Astrocyte of the hippocampus (primary cell): ENCODE measurements around the gene KIF6.
"Not testable (repeated sequence)": the region's sequence is repeated elsewhere in the genome, so short reads cannot be mapped to it uniquely, and the experiment has no call there.

Experiments
- DNase-seq: peaks from one replicate; pipeline ENCODE4 v3.0.0; 2011; ENCODE audit warnings: low read depth, low spot score

The KIF6 gene

DNA sequence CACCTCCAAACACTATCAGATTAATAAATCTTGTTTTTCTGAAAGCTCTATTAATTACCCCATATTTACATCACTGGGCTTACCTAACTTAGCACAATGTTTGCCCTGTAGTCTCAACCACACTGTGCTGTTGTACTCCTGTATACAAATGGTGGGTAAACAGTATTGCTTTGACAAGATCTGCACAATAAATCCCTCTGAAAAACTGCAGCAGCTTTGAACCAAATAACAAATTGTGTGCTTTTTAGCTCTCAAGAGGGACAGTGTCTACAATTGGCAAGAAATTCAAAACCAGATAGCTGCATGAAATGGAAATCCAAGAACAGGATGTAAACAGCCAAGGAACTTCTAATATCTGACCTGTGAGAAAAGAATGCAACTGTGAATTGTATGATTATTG lies 10.4 kb downstream of the KIF6 start:
- no peak for DNase-seq

DNA sequence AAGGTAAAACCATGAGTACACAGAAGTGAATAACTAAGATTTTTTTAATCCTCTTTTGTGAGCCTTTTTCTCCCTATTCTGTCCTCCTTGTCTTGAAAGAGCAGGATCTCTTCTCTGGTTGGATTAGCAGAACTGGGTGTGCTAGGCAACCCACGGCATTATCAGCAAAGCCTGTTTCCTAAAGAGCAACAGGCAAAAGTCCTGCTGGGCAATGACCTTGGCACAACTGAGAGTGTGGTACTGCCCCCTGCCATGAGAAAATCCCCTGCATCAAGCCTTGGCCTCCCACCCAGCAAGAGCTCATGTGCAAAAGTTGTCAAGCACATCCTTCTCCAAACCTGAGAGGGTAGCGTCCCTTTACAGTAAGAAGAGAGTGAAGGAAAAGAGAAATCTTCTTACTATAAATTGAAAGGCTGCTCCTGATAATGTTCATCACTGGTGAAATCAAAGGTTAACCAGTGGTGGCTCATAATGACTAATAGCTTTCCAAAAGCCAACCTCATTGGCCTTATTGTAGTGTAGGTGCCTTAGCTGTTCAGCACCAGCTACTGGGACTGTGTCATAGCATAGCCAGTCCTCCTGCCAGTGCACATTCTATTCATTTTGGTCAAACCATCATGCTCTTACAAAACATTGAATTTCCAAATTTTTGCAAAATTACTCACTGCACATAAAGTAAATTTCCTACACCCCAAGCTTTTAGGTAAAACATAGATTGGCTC lies 17.1 kb downstream of the KIF6 start:
- peak; percentile 5 for DNase-seq

DNA sequence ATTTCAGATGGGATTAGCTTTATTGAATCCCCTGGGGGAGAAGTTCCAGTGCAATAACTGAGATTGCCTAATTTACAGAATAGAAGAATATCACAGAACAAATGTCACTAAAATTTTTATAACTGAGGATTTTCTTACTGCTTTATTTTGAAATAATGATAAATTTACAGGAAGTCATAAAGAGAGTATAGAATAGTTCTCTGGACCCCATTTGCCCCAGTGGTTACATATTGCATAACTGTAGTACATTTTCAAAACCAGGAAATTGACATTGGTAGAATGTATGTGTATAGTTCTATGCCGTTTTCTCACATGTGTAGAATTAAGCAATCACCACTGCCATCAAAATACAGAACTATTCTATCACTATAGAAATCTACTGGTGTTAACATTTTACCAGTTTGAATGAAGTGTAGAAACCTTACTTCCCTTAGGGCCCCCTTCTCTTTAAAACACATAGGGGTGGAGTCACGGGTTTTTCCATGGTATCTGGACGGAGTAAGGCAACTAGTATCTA lies 18.3 kb downstream of the KIF6 start:
- no peak for DNase-seq

DNA sequence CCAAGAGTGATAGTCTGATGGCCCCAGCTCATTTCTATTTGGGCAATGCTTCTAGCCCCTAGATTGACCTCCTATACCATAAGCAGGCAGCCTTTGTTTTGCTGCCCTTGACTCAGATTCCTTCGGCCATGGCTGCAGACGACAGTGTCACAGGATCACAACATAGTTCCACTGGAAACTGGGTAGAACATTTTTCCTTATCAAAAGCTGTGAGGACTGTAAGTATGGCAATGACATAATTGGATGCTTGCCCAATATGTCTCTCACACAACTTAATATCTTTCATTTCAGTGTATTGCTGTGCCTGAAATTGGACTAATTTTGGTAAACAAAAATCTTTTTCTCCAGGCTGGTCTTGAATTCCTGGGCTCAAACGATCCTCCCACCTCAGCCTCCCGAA lies 22.9 kb downstream of the KIF6 start:
- no peak for DNase-seq

DNA sequence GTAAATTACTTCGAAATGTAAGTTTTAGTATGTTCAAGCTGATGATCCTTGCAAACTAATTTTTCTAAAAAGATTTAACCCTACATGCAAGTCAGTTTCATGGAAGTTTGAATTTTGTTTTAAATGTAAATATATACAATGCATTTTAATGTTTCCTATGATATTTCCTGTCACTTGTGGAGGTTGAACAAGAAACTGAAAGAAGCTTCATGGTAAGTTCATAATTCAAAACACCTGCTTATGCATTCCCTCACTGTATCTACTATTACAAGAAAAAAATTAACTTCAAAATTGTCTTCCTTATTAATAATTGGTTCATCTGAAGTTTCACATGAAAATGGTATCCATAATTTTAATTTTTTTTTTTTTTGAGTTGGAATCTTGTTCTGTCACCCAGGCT lies 24.8 kb downstream of the KIF6 start:
- no peak for DNase-seq

DNA sequence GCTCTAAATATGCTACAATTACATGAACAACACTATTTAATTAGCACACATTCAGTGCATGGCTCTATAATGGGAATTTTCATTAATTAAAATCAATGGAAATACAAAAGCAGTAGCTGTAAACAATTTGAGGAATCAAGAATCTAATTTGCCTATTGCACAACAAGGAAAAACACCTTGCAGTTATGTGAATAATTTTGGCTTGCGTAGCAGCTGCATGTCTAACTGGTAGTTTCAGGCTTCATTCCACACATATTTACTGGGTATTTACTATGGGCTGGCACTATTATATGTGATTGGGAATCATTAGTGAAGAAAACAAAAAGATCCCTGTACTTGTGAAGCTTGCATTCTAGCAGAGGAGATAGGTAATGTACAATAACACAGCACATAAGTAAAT lies 26.4 kb downstream of the KIF6 start:
- DNase-seq, result no peak

DNA sequence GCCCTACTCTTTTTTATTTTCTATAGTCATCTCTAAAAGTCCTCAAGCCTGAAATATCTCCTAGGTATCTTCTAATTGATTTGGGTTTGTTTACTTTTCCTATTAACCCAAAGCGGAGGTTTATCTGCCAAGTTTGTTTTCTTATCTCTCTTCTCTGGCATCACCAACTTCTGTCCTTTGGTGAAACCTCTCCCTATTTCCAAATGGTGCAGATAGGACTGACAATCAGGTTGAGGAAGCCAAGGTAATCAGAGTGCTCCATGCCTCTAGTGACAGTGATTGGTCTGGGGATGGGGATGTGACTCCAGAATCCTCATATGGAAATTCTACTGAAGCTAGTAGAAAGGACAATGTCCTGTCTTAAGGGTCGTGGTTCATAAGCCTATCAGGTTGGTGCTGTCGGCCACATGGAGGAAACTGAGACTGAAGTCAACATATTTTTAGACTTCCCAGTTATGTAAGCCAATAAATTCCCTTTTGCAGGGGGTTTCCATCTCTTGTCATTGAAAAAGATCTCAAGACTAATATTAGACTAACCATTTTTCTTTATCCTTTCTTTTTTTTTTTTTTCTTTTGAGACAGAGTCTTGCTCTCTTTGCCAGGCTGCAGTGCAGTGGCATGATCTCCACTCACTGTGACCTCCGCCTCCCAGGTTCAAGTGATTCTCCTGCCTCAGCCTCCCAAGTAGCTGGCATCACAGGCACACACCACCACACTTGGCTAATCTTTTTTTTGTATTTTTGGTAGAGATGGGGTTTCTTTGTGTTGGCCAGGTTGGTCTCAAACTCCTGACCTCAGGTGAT lies 28.0 kb downstream of the KIF6 start:
- no peak for DNase-seq

DNA sequence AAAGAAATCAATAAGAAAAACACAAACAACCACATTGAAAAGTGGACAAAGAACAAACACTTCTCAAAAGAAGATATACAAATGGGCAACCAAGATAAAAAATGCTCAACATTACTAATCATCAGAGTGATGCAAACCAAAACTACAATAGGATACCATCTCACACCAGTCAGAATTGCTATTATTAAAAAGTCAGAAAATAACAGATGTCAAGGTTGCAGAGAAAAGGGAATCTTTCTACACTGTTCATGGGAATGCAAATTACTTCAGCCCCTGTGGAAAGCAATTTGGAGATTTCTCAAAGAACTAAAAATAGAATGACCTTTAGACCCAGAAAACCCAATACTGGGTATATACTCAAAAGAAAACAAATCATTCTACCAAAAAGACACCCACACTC lies 29.8 kb downstream of the KIF6 start:
- no peak for DNase-seq

DNA sequence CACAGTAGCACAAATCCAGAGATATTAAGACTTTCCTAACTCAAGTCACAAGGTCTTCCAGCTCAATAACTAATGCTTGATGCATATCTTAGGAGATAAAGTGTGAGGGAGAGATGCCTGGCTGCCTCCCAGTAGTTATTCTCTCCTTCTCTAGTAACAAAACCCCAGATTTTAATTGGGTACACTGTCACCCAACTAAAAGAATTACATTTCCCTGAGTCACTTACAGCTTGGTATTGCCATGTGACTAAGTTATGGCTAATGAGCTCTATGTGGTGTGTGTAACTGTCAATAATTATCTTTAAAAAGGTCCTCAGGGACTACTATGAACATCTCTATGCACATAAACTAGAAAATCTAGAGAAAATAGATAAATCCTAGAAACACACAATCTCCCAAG lies 32.0 kb downstream of the KIF6 start:
- peak; percentile 29 for DNase-seq

DNA sequence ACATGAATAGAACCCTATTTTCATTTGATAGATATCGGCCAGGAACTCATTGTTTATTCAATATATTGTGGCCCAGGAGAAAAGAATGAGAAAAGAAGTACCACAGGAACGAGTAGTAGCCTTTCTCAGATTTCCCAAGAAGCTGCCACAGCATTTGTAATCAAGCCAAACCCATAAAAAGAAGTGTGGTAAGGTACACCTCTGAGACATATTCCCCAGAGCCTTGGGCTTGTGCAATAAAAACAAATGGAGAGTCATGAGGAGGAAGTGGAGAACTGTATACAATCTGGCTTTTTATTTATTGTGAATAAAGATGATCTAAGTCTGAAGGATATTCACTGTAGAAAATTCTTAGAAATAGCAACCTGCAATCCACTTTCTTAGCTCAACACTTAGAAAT lies 36.7 kb downstream of the KIF6 start:
- DNase-seq, result peak; percentile 58

DNA sequence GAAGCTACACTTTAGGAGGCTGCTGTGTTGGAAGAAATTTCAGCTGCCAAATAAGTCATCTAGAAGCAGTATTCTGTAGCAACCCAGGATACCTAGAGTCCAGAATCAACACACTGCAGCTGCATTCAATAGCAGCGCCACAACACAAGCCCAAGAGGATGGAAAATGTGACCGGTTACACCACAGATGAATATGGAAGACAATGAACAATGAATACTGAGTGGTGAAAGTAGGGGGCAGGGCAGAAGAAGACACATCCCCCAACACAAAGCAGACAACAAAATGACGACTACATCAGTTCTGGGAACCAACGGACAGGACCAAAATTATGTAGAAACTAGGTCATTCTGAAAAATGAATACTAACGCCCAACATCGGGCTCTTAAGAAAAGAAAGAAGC lies 38.2 kb downstream of the KIF6 start:
- DNase-seq, result no peak

DNA sequence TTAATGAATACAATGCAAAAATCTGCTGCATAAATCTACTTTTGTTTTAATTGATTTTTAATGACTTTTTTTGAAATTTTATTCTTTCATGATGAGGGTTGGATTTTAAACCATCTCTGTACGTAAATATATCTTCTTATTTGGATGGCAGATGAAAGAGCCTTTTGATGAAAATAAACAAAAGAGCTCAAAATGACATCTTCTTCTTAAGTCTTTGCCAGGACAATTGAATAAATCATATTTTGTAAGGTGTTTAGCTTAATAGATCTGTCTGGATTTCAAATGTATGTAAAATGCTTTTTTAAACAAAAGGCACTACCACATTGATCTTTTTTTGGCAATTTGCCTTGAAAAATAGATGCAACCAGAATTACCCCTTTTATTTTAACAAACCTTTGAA lies 39.3 kb downstream of the KIF6 start:
- DNase-seq, result no peak

DNA sequence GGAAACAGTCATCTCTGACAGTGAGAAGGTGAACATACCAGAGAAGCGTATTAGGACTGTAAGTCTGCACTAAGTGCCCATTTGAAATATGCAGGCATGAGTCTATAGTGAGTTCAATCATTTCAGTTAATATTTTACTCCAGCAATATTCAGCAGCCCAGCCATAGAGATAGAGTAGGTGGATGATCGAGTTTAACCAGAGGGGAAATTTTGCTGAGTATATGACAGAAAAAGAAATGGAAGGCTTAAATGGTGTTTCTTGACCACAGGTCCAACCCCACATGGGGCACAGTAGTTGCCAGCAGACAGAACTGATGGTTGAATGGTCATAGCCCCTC lies 39.8 kb downstream of the KIF6 start:
- no peak for DNase-seq

DNA sequence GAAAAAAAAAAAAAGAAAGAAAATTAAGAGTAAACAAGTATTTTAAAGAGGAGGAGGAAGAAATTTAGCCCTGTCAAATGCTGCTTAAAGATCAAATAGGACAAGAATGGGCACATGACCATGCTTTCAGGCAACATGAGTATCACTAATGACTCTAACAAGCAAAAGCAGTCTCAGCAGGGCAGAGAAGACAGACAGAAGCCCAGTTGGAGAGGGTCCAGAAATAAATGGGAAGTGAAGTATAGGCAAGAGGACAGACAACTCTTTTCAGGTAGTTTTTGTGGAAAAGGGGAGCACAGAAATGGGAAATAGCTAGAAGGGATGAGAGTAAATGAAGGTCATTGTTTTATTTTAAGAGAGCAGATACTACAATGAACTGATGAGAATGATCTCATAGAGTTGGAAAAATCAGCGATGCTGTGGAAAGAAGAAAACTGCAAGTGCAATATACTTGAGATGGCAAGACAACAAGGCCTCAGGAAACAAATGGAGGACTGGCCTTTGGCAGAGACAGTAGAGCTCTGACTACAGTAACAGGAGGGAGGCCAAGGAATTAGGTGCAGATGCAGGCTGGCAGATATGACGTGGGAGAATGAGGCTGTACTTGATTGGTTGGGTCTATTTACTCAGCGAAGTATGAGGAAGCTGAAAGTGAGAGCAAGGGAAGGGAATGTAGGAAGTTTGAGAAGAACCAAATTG lies 40.3 kb downstream of the KIF6 start:
- no peak for DNase-seq

DNA sequence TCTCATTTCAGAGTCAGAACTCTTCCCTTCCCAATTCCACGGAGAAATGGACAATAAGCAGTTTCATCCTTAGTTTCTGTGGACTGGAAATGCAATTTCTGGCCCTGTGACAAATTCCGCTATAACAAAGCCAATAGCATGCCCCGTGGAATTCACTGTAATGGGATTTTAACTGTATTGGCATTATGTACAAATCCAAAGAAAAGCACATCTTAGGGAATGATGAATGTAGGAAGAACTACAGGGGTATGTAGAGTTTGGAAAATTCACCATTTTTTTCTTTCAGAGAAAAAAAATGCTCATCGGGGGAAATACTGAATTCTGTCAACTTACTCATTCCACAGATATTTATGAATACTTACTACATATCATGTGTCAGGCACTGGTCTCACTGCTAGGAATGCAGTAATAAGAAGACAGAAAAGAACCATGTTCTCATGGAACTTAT lies 43.5 kb downstream of the KIF6 start:
- no peak for DNase-seq

DNA sequence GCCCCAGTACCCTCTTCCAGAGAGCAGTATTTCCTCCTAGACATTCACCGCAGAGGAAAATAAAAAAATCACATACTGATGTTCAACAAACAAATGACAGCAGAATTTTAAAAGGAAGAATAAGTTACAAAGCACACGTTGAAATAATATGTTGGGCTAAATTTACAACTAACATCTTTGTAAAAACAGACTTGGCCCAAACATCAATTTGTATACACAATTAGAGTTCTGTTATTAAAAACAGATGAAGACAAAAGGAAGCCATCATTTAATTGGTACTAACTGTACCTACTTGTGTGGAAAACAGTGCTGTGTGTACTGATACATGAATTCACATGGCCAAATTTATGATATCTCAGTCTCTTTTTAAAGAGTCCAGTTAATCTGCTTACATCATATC lies 46.3 kb downstream of the KIF6 start:
- DNase-seq, result no peak

DNA sequence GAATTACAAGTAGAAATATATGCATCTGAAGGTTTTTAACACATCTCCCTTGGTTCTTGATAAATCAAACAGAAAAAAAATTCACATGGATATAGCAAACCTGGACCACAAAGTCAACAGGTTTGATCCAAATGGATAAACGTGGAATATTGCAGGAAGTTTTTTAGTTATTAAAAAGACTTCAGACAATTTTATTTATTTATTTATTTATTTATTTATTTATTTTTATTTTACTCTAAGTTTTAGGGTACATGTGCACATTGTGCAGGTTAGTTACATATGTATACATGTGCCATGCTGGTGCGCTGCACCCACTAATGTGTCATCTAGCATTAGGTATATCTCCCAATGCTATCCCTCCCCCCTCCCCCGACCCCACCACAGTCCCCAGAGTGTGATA lies 47.9 kb downstream of the KIF6 start:
- not testable (repeated sequence) for DNase-seq

DNA sequence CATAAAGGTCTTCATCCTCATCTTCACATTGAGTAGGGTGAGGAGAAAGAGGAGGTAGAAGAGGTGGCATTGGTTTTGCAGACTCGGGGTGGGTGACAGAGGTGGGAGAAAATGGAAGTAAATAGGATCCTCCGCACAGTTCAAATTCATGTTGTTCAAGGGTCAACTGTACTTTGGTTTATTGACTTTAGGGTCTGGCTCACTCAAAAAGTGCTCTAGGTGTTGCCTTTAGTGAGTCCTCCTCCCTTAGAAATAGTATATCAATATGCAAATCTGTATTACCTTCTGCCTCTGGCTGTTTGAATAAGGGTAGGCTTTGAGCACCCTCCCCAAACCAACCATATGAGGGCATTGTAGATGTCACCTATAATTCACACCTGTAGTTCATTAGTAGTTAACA lies 54.7 kb downstream of the KIF6 start:
- DNase-seq, result no peak

DNA sequence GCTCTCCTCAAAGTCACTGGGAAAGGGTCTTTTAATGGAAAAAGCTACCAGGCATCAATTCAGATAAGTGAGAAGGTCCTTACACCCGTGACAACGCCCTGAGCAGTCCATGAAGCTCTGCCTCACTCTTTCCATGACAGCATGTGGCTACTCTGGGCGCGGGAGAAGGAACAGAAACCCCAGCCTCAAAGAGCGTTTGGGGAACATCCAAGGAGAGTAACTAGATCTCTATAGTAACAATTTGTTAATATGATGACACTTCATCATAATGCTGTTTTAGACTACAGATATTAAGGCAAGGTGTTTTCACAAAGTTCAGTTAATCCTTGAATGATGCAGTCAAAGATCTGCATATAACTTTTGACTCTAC lies 55.2 kb downstream of the KIF6 start:
- DNase-seq, result no peak

DNA sequence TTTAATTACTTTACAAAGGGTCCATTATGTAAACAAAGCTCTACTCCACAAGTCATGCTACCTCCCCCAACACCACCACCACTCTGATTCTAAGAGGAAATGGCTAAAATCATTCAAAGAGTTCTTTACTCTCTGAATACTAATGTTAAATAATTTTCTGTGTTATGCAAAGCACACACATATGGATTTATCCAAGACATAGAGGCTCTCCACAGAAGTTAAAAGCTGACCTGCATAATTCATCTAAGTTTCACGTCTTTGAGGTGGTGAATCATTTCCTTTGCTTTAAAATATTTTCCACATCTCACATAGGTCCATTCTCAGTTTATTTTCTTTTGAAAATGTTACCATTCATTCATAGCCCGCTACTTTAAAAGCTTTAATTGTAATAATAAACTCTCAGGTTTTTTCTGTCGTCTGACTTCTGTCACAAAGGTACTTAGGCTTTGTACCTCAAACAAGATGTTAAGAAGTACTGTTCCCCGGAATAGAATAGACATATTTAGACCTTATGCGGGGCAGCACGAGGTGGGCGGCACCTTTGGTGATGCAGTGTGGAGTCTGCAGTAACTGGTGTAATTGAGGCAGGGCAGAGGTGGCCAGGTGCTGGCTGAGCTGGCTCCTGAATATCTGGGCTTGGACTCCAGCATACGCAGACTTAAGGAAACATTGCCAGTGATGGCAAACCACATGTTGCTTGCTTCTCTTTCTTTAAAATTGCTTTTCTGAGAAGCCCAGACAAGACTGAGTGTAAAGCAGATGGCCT lies 55.8 kb downstream of the KIF6 start:
- DNase-seq, result no peak

DNA sequence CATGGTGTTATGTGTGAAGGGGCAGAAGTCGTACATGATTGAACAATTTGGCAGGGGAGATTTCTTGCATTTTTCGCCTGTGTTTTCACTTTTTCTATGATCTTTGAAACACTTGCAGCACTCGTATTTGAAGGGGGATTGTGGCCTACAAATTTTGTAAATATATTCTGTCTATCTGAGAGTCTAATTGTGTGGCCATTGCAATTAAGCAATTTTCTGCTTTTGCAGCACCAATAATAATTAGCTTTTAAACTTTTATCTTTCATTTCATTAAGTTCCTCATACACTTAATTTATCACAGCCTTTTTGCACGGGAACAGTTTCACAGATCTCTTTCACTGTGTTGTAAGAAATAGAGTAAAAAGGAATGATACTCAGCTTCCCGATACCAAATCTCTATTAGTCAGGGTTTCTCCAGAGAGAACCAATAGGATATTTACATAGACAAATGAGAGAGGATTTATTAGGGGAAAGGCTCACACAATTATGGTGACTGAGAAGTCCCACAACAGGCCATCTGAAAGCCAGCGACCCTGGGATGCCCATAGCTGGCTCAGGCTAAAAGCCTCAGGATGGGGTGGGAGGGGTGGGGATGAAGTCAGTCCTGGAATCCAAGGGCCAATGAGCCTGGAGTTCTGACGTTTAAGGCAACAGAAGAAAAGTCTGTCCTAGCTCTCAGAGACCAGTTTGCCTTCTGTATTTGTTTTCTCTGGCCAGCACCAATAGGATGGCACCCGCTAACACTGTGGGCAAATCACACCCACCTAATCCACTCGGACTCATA lies 58.3 kb downstream of the KIF6 start:
- peak; percentile 23 for DNase-seq
